HUES6 (cell line): ENCODE results near the gene HHIPL1.

Experiments used
- H3K27ac ChIP-seq: 2 replicates; pipeline ENCODE4 v1.7.0; 2013; ENCODE audit warnings: low read depth, mild to moderate bottlenecking, low read length, inconsistent platforms
- H3K27me3 ChIP-seq: 2 replicates; pipeline ENCODE4 v1.6.1; 2013; ENCODE audit warnings: low read length; ENCODE audit not compliant: control insufficient read depth, insufficient read depth
- H3K36me3 ChIP-seq: 2 replicates; pipeline ENCODE4 v1.6.1; 2013; ENCODE audit warnings: low read length; ENCODE audit not compliant: control insufficient read depth, insufficient read depth
- H3K4me1 ChIP-seq: 2 replicates; pipeline ENCODE4 v1.6.1; 2013; ENCODE audit warnings: low read length; ENCODE audit not compliant: control insufficient read depth, insufficient read depth
- H3K4me3 ChIP-seq: 2 replicates; pipeline ENCODE4 v1.5.1; 2013; ENCODE audit warnings: low read depth, low read length
- H3K9ac ChIP-seq: one replicate; pipeline ENCODE4 v1.6.1; 2013; ENCODE audit warnings: mild to moderate bottlenecking, low read length
- H3K9me3 ChIP-seq: 2 replicates; pipeline ENCODE4 v1.6.1; 2013; ENCODE audit warnings: low read depth, low read length; ENCODE audit not compliant: control insufficient read depth, insufficient read depth

The HHIPL1 gene

DNA sequence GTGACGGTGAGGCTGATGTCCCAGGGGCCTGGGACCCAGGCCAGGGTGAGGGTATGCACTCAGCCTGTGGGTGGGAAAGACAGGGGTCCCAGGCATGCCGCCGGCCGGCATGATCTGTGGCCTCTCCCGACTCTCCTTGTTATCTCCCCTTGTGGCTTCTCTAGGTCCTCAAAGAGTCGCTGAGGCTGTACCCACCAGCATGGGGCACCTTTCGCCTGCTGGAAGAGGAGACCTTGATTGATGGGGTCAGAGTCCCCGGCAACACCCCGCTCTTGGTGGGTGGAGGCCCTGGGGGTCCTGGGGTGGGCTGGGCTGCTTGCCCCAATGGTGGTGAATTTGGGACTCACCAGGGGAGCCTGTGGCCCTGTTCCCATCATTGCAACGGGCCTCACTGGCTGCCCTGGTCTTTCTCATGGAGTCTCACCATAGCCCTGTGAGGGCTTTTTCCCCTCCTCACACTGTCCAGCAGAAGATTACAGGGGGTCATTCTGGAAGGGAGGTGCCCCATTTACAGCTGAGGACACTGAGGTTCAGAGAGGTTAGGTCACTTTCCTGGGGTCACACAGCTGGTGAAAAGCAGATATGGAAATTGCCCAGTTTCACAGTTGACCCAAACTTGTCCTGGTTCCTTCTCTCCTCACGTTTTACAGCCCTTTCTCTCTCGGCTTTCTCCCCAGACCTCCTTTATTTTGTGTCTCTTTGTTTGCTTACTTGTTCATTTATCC, 77.0 kb downstream of the HHIPL1 start:
- Histone ChIP-seq H3K9ac (no peak overlapping the region), H3K4me1 (no peaks in the 10 kb centered on the region), H3K4me3 (no peak overlapping the region), H3K27ac (no peak overlapping the region), H3K27me3 (no peaks in the 10 kb centered on the region), H3K9me3 (no peaks in the 10 kb centered on the region), H3K36me3 (no peaks in the 10 kb centered on the region)

DNA sequence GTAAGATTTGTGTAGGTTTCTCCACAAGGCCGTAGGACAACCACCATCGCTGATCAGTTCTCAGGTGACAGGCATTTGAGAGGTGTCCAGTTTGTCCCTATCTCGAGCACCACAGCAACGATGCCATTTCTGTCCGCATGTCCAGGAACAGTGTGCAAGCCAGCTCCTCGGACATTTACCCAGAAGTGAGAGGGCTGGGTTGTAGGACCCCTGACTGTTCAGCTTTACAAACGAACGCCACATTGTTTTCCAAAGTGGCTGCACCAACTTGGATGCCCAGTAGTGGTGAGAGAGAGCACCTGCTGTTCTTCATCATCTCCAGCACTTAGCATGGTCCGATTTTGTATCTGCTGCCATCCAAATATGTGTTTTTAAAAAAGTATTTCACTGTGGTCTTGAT, 77.8 kb downstream of the HHIPL1 start:
- no peaks in the 10 kb centered on the region for H3K36me3 ChIP-seq
- no peak overlapping the region for H3K9ac ChIP-seq
- no peaks in the 10 kb centered on the region for H3K9me3 ChIP-seq
- no peaks in the 10 kb centered on the region for H3K27me3 ChIP-seq
- H3K4me1 ChIP-seq = no peaks in the 10 kb centered on the region
- no peak overlapping the region for H3K27ac ChIP-seq
- no peak overlapping the region for H3K4me3 ChIP-seq

DNA sequence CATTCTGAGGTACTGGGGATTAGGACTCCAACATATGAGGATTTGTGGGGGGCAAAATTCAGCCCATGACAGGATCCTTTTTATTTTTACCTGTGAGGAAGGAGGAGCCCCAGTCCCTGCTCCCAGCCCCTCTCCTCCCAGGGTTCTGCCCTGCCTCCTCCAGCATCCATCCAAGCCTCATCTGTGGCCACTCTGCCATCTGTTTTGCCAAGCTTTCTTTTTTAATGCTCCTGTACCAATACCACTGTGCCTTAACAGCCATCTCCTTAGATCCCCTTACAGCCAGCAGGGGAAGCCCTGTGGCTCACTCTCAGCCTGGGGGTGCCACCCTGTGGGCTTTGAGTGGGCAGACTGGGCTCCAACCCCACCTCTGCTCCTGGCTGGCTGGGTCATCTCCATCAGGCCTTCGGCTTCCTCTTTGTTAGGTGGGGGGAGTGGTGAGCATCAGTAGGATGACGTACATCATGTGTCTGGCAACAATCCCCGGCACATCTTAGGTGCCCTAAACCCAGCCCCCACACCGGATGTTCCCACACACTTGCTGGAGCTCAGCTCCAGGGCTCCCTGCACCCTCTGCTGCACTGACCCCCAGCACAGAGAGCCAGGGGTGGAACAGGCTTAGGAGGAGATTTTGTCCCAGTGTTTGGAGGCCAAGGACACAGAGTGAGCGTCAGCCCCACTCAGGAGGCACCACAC, 79.4 kb downstream of the HHIPL1 start:
- no peaks in the 10 kb centered on the region for H3K9me3 ChIP-seq
- no peaks in the 10 kb centered on the region for H3K4me1 ChIP-seq
- H3K9ac ChIP-seq = no peak overlapping the region
- no peaks in the 10 kb centered on the region for H3K36me3 ChIP-seq
- H3K27ac ChIP-seq = no peak overlapping the region
- H3K4me3 ChIP-seq = no peak overlapping the region
- H3K27me3 ChIP-seq = no peaks in the 10 kb centered on the region

DNA sequence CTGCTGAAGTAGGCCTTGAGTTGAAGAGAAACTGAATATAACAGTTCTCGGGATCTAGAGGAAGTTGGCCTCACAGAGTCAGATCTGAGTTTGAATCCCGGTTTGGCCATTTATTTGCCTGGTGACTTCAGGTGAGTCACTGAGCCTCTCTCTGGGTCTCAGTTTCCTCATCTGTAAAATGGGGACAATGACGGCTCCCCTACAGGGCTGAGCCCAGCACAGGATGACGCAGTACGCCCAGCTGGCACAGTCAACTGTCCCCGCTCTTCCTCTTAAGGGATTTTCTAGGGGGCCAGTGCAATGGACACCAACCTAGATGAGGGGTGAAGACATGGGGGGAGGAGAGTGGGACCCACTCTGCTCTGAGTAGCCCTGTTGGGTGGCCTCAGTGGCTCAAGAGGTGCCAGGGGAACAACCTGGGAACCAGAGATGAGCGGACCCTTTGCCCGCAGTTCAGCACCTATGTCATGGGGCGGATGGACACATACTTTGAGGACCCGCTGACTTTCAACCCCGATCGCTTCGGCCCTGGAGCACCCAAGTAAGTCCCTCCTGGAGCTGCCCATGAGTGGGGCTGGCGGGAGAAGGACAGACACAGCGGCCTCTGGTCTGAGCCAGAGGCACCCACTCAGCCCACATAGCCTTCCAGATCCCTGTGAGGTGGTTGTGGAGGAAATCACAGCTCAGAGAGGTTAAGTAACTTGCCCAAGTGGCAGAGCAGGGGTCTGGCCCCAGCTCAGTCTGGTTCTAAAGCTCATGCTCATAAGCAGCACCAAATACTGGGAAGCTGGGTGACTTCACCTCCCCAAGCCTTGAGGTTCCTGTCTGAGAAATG, 80.2 kb downstream of the HHIPL1 start:
- Histone ChIP-seq H3K36me3 (no peaks in the 10 kb centered on the region), H3K4me3 (no peak overlapping the region), H3K9me3 (no peaks in the 10 kb centered on the region), H3K27me3 (no peaks in the 10 kb centered on the region), H3K4me1 (no peaks in the 10 kb centered on the region), H3K9ac (no peak overlapping the region), H3K27ac (no peak overlapping the region)

- no peak overlapping the region for H3K4me3 ChIP-seq
- no peaks in the 10 kb centered on the region for H3K27me3 ChIP-seq
- no peaks in the 10 kb centered on the region for H3K9me3 ChIP-seq
- no peak overlapping the region for H3K9ac ChIP-seq
- peaks cover 5% of the 10 kb centered on the region for H3K4me1 ChIP-seq
- no peak overlapping the region for H3K27ac ChIP-seq
- H3K36me3 ChIP-seq = no peaks in the 10 kb centered on the region
Observed at GRCh38 chr14:99725774-99726537, 81.0 kb downstream of the HHIPL1 start.

DNA sequence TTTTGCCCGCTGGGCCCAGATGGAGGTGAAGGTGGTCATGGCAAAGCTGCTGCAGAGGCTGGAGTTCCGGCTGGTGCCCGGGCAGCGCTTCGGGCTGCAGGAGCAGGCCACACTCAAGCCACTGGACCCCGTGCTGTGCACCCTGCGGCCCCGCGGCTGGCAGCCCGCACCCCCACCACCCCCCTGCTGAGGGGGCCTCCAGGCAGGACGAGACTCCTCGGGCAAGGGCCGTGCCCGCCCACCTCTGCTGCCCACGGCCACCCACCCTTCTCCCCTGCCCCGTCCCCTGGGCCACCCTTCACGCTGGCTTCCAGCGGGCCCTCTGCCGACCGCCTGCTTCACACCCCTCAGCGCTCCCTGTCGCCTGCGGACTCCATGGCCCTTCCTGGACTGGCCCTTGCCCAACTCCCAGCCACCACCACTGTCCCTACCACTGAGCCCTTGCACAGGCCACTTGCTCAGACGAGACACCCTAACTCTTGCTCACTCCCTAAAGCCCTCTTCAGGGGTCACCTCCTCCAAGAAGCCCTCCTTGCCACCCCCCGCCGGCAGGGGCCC, 81.7 kb downstream of the HHIPL1 start:
- H3K9me3 ChIP-seq = no peaks in the 10 kb centered on the region
- H3K36me3 ChIP-seq = no peaks in the 10 kb centered on the region
- no peak overlapping the region for H3K9ac ChIP-seq
- no peak overlapping the region for H3K4me3 ChIP-seq
- H3K27ac ChIP-seq = no peak overlapping the region
- peaks cover 6% of the 10 kb centered on the region for H3K4me1 ChIP-seq
- no peaks in the 10 kb centered on the region for H3K27me3 ChIP-seq

GRCh38 chr14:99727096-99727870, 82.4 kb downstream of the HHIPL1 start:
- H3K27ac ChIP-seq = no peak overlapping the region
- H3K9ac ChIP-seq = no peak overlapping the region
- H3K4me3 ChIP-seq = no peak overlapping the region
- H3K9me3 ChIP-seq = no peaks in the 10 kb centered on the region
- no peaks in the 10 kb centered on the region for H3K27me3 ChIP-seq
- H3K36me3 ChIP-seq = no peaks in the 10 kb centered on the region
- H3K4me1 ChIP-seq = peaks cover 6% of the 10 kb centered on the region

DNA sequence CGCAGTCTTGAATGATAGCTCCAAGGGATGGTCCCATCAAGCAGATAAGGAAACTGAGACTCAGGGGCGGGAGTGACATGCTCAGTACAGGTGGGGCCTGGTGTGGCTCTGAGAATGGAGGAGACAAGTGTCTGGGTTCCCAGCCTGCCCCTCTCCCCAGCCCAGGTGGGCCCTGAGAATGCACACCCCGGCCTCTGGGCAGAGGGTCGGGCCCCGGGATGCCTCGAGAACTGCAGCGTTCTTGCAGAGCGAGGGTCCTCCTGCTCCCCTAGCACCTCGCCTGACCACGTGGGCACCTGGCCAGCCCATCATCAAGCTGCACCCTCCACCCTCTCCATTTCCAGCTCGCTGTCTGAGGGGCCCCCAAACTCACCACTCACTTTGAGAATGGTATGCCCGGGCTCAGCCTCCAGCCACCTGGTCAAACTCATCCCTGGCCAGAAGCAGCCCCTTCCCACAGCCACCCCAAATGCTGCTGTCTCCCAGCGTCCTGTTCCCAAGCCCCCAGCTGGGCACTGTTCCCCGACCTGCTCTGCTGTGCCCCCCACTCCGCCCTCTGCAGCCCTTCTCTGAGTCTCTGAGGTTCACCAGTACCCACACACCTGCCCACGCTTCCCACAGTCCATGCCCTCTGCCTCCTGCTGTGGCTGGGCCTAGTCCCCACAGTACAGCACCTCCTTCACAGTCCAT, 83.4 kb downstream of the HHIPL1 start:
- Histone ChIP-seq H3K36me3 (no peaks in the 10 kb centered on the region), H3K27me3 (no peaks in the 10 kb centered on the region), H3K27ac (no peak overlapping the region), H3K4me3 (no peak overlapping the region), H3K4me1 (peaks cover 6% of the 10 kb centered on the region), H3K9me3 (no peaks in the 10 kb centered on the region), H3K9ac (no peak overlapping the region)

GRCh38 chr14:99728981-99729451, 84.1 kb downstream of the HHIPL1 start:
- Histone ChIP-seq H3K36me3 (no peaks in the 10 kb centered on the region), H3K27me3 (no peaks in the 10 kb centered on the region), H3K4me1 (peaks cover 6% of the 10 kb centered on the region), H3K4me3 (no peak overlapping the region), H3K9ac (no peak overlapping the region), H3K9me3 (no peaks in the 10 kb centered on the region), H3K27ac (no peak overlapping the region)
